Gastroesophageal sphincter (tissue), 4 donors: Measurements from ENCODE around the gene TMEM154. TPM values are rescaled to one million over a fixed set of nuclear protein-coding genes. Genes with fewer than 3 reads are reported as not detected.

Source experiments
- ATAC-seq: fragments of 150-250 bp; one replicate; pipeline ENCODE4 v1.9.1; 2016; ENCODE audit warnings: mild to moderate bottlenecking, moderate library complexity
- H3K27ac ChIP-seq, 4 donors: fragments of 200-600 bp; sonication (generic) in 3 of 4; 1 replicate in 3 of 4; 2 replicates in 1 of 4; pipeline ENCODE4 v1.5.1; 2016 to 2019
- H3K27me3 ChIP-seq: fragments of 200-600 bp; sonication (generic); one replicate; pipeline ENCODE4 v1.5.1; 2019
- H3K36me3 ChIP-seq, 2 donors: fragments of 200-600 bp; sonication (generic); one replicate each; pipeline ENCODE4 v1.5.1; 2019; ENCODE audit warnings: control low read depth in 1 of 2
- H3K4me1 ChIP-seq, 3 donors: fragments of 200-600 bp; sonication (generic); 1 replicate in 2 of 3; 2 replicates in 1 of 3; pipeline ENCODE4 v1.5.1; 2016 to 2019; ENCODE audit warnings: control low read depth in 2 of 3
- H3K4me3 ChIP-seq, 2 donors: fragments of 200-600 bp; sonication (generic); one replicate each; pipeline ENCODE4 v1.5.1; 2019; ENCODE audit warnings: mild to moderate bottlenecking in 1 of 2, moderate library complexity in 1 of 2
- H3K9me3 ChIP-seq, 3 donors: fragments of 200-600 bp; sonication (generic); one replicate each; pipeline ENCODE4 v1.5.1; 2017 to 2019; ENCODE audit warnings: control low read depth in 2 of 3
- CTCF ChIP-seq, 4 experiments: fragments of 200-600 bp in 2 of 4; fragments of 450-650 bp in 2 of 4; sonication (generic) in 1 of 4; IDR thresholded peaks; one replicate each; pipeline ENCODE4 v1.5.1; 2017 to 2019; ENCODE audit warnings: antibody characterized with exemption in 4 of 4, mild to moderate bottlenecking in 2 of 4, moderate library complexity in 2 of 4
- EP300 ChIP-seq: sonication (generic); formaldehyde crosslinking; IDR thresholded peaks from one replicate; pipeline ENCODE4 v1.6.1; 2017; ENCODE audit warnings: antibody characterized with exemption, mild to moderate bottlenecking
- POLR2A ChIP-seq, 2 donors: fragments of 450-650 bp; IDR thresholded peaks; one replicate each; pipeline ENCODE4 v1.6.1; 2017; ENCODE audit warnings: antibody characterized with exemption in 2 of 2, mild to moderate bottlenecking in 2 of 2, moderate library complexity in 1 of 2
- POLR2AphosphoS5 ChIP-seq: sonication (generic); formaldehyde crosslinking; IDR thresholded peaks from one replicate; pipeline ENCODE4 v1.6.1; 2017; ENCODE audit warnings: antibody characterized with exemption
- WGBS, 2 donors: methylation state at CpG; one replicate each; pipeline ENCODE4 v1.1.5; 2018; ENCODE audit warnings: low coverage in 1 of 2; 5-methylcytosine and 5-hydroxymethylcytosine counted together
- total RNA-seq, 4 donors: library from RNA; depleted of rRNA; stranded (reverse); fragments of >200 nt; gene quantifications; one replicate each; pipeline ENCODE4 v1.1.0, GENCODE V29; 2016

Gene TMEM154
- total RNA-seq, 4 donors from 2014 or later: 0.77 to 13.6 (median 3.8) TPM

GRCh38 chr4:152601156-152601555 lies 78.6 kb downstream of the TMEM154 start:
- 73 to 75% methylated on average over 5 of the region's 5 CpGs for WGBS, 2 donors
- ATAC-seq: no peak
- Histone ChIP-seq H3K4me1 (peaks cover 0 to 13% (median 0%) of the 10 kb centered on the region in 3 donors), H3K27me3 (no peaks in the 10 kb centered on the region), H3K36me3 (no peaks in the 10 kb centered on the region), H3K9me3 (no peaks in the 10 kb centered on the region), H3K27ac (no peak overlapping the region), H3K4me3 (no peak overlapping the region)
- TF ChIP-seq POLR2AphosphoS5 (no peak), POLR2A (IDR thresholded peaks at IDR 0.05) (no peak), CTCF (IDR thresholded peaks at IDR 0.05) (no peak), EP300 (no peak)

DNA sequence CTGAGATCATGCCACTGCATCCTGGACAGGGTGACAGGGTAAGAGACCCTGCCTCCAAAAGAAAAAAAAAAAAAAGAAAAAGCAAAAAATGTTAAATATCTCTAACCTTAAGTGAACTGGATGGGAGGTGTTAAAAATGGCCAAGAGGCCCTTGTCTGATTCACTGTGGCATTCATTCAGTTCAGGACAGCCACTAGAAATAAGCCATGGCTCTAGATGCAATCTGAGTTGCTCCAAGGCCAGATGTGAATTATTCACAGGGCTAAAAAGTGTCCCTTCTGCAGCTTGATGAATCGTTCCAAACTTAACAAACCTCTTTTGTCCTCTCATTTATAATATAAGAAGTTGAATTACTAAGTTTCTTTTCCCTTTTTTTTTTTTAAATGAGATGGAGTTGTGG lies 80.2 kb downstream of the TMEM154 start:
- no peak for ATAC-seq
- 60 to 65% methylated on average over 1 of the region's 1 CpG for WGBS, 2 donors
- no peaks in the 10 kb centered on the region for H3K36me3 ChIP-seq
- no peaks in the 10 kb centered on the region for H3K27me3 ChIP-seq
- no peaks in the 10 kb centered on the region for H3K9me3 ChIP-seq
- H3K4me3 ChIP-seq: no peak overlapping the region
- no peak overlapping the region for H3K27ac ChIP-seq
- no peak for TF ChIP-seq POLR2A (IDR thresholded peaks at IDR 0.05)
- no peak for TF ChIP-seq POLR2AphosphoS5
- TF ChIP-seq EP300: no peak
- no peak for TF ChIP-seq CTCF (IDR thresholded peaks at IDR 0.05)
- no peaks in the 10 kb centered on the region for H3K4me1 ChIP-seq

DNA sequence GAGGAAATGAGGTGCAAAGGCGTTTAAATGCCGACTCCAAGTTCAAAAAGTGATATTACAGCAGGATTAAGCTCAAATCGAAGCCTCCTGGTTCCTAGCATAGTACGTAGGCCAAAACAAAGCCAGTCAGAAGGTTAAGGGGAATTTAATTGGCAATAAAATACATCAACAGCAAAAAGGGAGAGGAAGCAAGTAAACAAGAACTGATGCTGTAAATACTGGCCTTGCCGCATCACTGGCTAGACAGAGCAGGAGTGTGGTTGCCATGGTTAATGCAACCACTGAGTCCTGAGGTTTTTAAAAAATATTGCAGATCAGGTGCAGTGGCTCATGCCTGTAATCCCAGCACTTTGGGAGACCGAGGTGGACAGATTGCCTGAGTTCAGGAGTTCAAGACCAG lies 80.7 kb downstream of the TMEM154 start:
- 53 to 89% methylated on average over 5 to 6 of the region's 6 CpGs for WGBS, 2 donors
- H3K36me3 ChIP-seq: no peaks in the 10 kb centered on the region
- no peaks in the 10 kb centered on the region for H3K9me3 ChIP-seq

DNA sequence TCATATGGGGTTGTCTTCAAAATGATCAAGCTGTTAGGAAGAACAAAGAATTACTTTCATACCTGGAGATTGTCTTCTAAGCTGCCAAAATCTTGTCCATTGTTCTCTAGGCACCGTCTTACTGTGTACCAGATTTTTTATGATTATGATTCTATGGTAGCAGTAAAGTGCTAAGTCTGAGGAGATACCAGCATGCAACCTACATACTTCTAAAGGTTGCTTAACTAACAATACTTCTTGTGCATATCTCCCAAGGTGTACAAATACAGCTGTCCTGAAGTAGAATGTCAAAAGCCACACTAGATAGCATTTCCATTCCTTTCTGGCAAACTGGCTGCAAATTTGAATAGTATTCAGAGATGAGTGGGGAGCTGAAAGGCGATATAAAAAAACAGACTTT lies 81.3 kb downstream of the TMEM154 start:
- H3K36me3 ChIP-seq: no peaks in the 10 kb centered on the region
- no peak for ATAC-seq
- H3K9me3 ChIP-seq: no peaks in the 10 kb centered on the region
- H3K27me3 ChIP-seq: no peaks in the 10 kb centered on the region
- TF ChIP-seq POLR2A (IDR thresholded peaks at IDR 0.05) (no peak), CTCF (IDR thresholded peaks at IDR 0.05) (no peak), EP300 (no peak), POLR2AphosphoS5 (no peak)
- no peaks in the 10 kb centered on the region for H3K4me1 ChIP-seq
- H3K4me3 ChIP-seq: no peak overlapping the region
- no peak overlapping the region for H3K27ac ChIP-seq
- WGBS, 2 donors: 77 to 81% methylated on average over 2 of the region's 2 CpGs

More for the DNA sequence above, 80.7 kb downstream of the TMEM154 start:
- ATAC-seq: no peak
- no peaks in the 10 kb centered on the region for H3K4me1 ChIP-seq
- H3K4me3 ChIP-seq: no peak overlapping the region
- no peak overlapping the region for H3K27ac ChIP-seq
- H3K27me3 ChIP-seq: no peaks in the 10 kb centered on the region
- TF ChIP-seq EP300 (no peak), POLR2AphosphoS5 (no peak), CTCF (IDR thresholded peaks at IDR 0.05) (no peak), POLR2A (IDR thresholded peaks at IDR 0.05) (no peak)

DNA sequence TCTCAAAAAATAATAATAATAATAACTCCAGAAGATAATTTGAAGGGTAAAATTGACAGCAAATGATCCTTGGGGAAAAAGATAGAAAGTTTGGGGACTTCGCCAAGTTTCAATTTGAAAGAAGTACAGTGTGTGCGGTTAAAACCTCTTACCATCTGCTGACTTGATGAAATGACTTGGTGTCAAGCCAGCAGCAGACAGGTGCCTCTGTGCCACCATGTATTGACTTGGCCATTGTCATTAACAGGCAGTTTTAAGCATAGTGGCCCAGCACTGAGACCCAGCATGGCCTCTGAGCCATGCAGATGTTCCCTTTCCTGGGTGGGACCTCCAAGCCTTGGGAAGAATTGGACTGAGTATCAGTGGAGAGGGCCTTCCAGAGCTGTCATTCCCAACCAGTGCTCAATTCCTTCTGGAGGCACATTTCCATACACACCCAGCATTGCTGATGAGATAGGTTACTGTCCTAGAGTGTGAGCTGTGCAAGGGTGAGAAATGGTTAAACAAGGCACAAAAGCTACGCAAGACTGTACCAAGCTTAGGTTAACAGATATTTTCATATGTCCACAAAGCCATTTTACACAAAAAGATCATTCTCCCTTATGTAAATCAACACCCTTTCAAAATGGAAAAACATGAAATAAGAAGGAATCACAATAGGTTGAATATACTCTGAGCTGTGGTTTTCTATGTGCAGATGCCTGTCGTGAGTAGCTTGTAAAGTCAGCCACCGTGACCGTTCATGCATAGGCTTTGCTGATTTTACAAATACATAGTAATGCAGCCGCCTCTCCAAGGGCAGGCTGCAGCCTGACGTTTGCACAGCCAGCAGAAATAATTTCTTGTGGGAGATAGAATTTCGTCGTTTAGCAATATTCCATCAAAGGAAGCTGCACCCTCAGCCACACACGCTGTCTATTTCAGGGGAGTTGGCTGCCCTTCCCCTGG lies 84.5 kb downstream of the TMEM154 start:
- Histone ChIP-seq H3K27ac (no peak overlapping the region), H3K36me3 (no peaks in the 10 kb centered on the region), H3K9me3 (no peaks in the 10 kb centered on the region), H3K4me3 (no peak overlapping the region), H3K4me1 (peaks cover 0 to 17% (median 14%) of the 10 kb centered on the region in 3 donors), H3K27me3 (no peaks in the 10 kb centered on the region)
- TF ChIP-seq POLR2AphosphoS5: no peak
- no peak for TF ChIP-seq EP300
- TF ChIP-seq CTCF (IDR thresholded peaks at IDR 0.05): no peak
- no peak for TF ChIP-seq POLR2A (IDR thresholded peaks at IDR 0.05)
- 52 to 62% methylated on average over 11 of the region's 11 CpGs for WGBS, 2 donors
- ATAC-seq: no peak
